Stimulated activated CD8-positive, alpha-beta memory T cell treated with anti-CD3 and anti-CD28 coated beads, Interleukin-7, amount 100 ng/mL, for 48 hours (primary cell): ENCODE data around the gene MYO9A.

ENCODE experiments used
- DNase-seq, 2 donors: peaks; one replicate each; pipeline ENCODE4 v3.0.0-alpha.2; 2020; ENCODE audit warnings: low read depth in 1 of 2; ENCODE audit errors: extremely low read depth in 1 of 2

MYO9A gene

DNA sequence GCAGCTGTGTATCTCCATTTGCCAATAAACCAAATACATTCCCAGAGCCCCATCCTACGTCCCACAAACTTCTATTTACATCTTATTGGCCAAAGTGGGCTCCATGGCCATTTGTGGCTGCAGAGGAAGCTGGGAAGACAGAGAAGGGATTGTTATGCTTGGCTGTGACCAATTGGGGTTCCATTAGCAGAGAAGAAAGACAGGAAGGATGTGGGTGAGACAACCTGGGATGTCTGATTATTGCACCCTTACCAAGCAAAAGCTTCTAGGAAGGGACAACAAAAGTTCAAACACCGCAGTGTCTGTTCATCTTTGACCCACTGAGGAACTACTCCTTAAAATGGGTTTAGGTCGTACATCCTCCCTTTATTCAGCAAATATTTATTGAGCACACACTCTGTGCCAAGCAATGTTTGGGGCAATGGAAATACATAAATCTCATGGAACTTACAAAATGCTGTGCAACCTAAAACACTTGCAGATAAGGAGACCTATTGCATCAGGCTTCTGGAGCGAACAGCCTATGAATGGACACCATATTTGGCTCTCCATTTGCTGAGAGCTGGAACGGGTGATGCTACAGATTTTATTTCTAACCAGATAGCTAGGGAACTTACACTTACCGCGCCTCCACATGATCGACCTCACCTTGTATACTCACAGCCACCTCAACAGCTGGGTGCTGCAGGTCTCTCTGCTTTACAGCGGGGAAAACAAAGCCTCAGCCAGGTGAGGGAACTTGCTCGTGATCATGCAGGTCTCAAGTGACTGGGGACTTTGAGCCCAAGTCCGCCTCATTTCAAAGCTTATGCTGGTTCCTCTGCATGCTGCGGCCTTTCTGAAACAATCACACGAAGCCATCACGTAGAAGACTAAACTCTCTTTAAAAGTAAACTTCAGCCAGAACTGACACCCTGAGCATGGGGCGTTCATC lies 329.0 kb downstream of the MYO9A start:
- DNase-seq: no peak

DNA sequence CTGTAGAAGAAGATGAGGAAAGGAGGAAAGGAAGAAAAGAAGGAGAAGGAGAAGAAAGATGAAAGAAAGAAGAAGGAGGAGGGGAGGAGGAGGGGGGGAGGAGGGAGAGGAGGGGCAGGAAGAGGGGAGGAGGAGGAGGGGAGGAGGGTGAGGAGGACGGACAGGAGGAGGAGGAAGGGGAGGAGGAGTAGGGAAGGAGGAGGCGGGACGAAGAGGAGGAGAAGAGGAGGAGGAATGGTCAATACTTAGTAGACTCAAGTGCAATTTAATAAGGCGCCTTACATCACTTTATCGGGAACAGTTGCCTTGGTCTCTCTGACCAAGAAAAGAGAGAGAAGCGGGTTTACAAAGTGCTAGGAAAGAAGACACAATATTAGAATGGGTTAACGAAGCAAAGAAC lies 331.3 kb downstream of the MYO9A start:
- DNase-seq: no peak

GRCh38 chr15:71785996-71786395 lies 332.0 kb downstream of the MYO9A start:
- DNase-seq: no peak

DNA sequence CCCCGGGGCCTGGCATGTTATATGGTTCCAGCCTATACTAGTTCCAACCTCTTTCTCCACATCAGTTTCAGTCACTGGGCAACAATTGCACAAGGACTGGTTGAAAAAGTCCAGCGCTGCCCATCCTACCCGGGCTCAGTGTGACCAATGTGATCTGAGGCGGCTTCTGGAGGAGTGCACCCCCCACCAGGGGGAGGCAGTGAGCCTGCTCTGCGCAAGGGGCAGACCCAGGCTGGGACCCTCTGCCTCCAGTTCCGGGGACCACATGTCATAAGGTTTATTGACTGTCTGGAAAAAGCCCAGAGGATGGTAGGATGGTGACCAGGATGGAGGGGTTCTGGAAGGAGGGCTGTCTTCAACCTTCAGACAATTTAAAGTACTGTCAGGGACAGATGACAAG lies 333.2 kb downstream of the MYO9A start:
- no peak for DNase-seq

- DNase-seq: no peak
Observed at GRCh38 chr15:71782422-71783165, 335.4 kb downstream of the MYO9A start.

- no peak for DNase-seq
Observed at GRCh38 chr15:71781965-71782265, 336.0 kb downstream of the MYO9A start.

GRCh38 chr15:71781179-71781964 lies 336.6 kb downstream of the MYO9A start:
- no peak for DNase-seq

GRCh38 chr15:71780115-71780976 lies 337.6 kb downstream of the MYO9A start:
- no peak for DNase-seq

- no peak for DNase-seq
Observed at GRCh38 chr15:71779073-71779797, 338.7 kb downstream of the MYO9A start.

- no peak for DNase-seq
Observed at GRCh38 chr15:71777216-71777943, 340.6 kb downstream of the MYO9A start.

DNA sequence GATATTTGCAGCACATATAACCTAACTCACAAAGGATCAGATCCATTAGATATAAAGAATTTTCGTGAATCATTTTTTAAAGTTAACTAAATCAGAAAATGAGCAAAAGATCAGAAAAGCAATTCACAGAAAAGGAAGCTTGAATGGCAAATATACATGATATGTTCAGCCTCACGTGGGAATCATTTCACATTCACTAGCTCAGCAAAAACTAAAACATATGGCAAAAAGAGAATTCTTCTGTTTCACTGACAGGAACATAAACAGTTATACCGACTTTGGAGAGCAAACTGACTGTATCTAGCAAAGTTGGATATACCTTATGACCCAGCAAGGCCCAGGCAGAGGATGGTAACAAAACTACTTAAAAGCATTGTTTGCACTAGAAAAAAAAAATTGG lies 341.6 kb downstream of the MYO9A start:
- no peak for DNase-seq

GRCh38 chr15:71775856-71776255 lies 342.1 kb downstream of the MYO9A start:
- no peak for DNase-seq

GRCh38 chr15:71773206-71773859 lies 344.6 kb downstream of the MYO9A start:
- DNase-seq: no peak
